HG02678 (cell line): ENCODE results near the gene CELA2A.
"Not testable (repeated sequence)": the region's sequence is repeated elsewhere in the genome, so short reads cannot be mapped to it uniquely, and the experiment has no call there.

Experiments
- ATAC-seq: cut with Tn5 transposase; IDR thresholded peaks from one replicate; pipeline ENCODE4 v1.9.1; 2021; ENCODE audit warnings: mild to moderate bottlenecking, moderate library complexity; ENCODE audit not compliant: unreplicated experiment

Gene CELA2A

DNA sequence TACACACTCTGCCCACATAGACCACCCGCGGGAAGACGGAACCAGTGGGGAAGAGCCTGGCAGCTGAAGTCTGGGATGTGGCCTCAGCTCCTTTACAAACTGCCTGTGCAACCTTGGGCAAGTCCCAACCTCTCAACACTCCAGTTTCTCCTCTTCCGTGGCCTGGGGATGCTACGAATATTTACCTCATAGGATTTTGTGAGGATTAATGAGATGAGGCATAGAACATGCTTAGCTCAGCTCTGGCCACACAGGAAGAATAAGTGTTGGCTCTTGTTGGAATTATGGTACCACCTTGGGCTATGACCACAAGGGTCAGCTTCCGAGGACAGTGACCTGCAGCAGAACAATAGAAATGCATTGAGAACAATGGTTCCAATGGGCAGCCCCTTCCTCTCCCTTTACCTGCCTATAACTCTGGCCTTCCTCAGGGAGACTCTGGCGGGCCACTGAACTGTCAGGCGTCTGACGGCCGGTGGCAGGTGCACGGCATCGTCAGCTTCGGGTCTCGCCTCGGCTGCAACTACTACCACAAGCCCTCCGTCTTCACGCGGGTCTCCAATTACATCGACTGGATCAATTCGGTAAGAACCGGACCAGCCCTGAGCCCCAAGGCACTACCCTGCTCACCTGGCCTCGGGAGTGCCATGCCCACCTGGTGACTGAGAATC, 10.6 kb downstream of the CELA2A start:
- ATAC-seq = not testable (repeated sequence)

DNA sequence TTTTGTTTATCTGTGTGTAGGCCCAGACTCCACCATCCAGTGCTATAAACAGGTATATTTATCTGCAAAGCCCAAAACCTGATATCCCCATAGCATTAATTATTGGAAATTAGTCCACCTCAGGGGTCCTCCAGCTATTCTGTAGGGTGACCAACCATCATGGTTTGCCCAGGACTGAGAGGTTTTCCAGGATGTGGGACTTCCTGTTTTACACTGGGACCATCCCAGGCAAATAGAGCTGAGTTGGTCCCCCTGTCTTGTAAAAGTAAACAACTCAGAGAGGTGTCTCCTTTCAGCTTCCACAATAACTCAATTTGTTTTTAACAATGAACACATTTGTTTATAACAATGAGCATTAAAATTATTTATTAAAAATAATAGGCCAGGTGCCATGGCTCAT, 11.6 kb downstream of the CELA2A start:
- ATAC-seq = no peak

DNA sequence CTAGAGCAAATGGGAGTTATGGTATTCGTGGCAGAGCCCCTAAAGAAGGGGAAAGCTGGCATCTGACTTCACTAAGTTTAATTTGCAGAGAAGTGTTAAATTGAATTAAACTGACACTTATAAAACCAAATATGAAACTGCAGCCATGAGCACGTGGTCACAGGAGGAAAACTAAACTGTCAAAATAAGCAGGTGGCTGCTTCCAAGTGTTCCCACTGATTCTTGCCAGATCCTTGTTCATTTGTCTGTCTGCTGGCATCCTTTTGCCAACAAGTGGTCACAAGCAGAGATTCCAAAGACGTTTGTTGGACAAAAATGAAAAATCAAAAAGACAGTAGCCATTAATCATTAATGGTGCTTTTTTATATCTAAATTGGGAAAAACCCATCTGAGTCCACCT, 12.8 kb downstream of the CELA2A start:
- ATAC-seq = no peak

DNA sequence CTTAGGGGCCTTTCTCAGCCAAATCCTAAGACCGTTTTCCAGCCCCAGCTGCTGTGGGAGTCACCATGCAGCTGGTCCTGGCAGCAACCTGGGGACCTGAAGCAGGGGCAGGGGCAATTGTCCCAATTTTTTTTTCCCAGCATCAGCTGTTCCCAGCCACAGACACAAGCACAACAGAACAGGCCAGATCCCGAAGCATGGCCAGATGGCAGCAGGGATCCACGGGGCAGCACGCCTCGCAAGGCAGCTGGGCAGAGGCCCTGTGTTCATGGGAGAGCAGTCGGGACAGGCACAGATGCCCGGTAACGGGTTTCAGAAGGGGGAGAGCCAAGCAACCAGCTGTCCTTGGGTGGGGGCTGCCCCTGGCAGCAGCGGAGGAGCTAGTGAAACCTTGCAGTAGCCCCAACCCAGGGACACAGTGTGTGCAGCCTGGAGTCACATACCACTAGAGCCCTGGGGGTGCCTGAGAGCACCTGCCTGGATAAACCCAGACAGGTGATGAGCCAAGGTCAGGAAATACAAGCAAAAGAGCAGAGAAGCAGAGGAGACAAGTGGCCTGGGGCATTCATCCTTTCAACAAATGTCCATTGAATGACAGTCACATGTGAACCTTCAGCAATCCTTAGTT, 13.4 kb downstream of the CELA2A start:
- not testable (repeated sequence) for ATAC-seq

DNA sequence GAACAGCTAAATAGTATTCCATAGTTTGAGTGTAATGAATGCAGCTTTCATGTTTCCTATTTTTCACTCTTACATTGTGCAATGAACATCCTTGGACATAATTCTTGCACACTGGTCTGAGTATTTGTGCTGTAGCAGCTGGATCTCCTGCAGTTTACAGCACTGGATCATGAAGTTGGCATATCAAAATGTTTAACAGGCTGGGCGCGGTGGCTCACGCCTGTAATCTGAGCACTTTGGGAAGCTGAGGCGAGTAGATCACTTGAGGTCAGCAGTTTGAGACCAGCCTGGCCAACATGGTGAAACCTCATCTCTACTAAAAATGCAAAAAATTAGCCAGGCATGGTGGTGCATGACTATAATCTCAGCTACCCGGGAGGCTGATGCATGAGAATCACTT, 14.5 kb downstream of the CELA2A start:
- ATAC-seq = not testable (repeated sequence)

DNA sequence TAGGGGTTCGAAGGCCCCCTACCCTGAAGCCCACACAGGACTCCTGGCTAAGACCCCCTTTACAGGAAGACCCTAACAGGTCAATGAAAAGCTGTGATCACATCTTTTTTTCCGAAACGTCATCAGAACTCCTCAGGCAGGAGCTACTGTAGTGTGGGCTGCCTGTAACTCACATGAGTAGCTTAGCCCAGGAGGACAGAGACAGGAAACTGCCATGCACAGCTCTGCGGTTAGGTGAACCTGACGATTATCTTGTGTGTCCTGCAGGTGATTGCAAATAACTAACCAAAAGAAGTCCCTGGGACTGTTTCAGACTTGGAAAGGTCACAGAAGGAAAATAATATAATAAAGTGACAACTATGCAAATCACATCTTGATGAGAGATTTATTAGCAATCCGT, 15.2 kb downstream of the CELA2A start:
- not testable (repeated sequence) for ATAC-seq

DNA sequence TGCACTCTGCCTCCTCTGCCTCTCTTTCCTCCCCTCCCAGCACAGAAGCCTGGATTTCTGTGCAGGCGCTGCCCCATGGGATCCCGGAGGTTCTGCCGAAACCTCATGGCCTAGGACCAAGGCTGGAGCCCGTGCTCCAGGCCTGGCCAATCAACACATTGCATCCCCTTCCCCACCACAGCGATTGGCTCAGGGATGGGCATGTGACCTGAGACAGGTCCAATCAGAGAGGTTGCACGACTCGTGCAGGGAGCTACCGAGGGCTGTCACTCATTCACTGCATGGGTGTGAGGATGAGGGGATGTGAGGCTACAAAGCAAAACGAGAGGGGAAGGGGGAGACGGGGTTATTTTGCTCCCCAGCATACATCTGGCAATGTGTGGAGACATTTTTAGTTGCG, 16.1 kb downstream of the CELA2A start:
- no peak for ATAC-seq

GRCh38 chr1:15475752-15476314, 19.3 kb downstream of the CELA2A start, which contains the start of gene CELA2B:
Gene CELA2B, plus strand, starts transcription at chr1:15476104. Its CDS starts 22 bp downstream, at chr1:15476126.
- ATAC-seq = no peak

GRCh38 chr1:15476927-15477326, 20.4 kb downstream of the CELA2A start:
- ATAC-seq = no peak

DNA sequence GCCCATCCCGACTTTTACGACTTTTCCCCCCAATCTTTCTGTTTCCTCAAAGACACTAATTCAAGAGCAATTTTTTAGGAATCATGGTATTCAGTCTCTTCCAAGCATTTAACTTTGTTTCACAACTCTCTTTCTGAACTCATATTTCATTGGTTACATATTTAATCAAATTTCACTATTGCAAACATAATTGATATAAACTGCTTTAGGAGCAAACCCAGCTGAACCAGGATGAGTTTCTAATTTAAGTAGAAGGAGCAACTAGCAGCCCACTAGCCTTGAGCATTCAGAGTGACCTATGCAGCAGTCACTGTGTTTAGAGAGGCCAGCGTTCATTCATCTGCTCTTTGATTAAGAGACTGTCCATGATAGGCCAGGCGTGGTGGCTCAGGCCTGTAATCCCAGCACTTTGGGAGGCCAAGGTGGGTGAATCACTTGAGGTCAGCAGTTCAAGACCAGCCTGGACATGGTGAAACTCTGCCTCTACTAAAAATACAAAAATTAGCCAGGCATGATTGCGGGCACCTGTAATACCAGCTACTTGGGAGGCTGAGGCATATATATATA, 21.2 kb downstream of the CELA2A start:
- no peak for ATAC-seq

DNA sequence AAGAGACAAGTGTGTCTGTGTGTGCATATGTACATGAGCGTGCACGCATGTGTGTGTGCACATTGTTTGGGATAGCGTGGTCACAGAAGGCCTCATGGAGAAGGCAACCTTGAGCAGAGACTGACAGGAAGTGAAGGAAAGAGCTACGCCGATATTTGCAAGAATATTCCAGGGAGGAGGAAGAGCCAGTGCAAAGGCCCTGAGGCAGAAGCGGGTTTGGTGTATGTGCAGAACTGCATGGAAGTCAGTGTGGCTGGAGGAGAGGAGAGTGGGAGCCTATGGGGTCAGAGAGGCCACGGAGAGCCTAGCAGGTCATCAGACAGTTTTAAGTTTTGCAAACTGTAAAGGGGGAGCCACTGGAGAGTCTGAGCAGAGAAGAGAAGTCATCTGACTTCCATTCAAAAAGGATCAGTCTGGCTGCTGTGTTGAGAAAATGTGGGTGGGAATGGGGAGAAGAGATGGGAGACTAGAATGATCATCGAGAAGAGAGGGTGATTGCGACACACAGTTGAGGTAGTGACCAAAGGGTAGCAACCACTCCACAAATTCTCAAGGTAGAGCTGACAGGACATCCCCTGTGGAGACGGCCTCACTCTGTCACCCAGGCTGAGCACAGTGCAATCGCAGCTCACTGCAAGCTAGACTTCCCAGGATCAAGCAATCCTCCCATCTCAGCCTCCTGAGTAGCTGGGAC, 23.3 kb downstream of the CELA2A start:
- no peak for ATAC-seq

DNA sequence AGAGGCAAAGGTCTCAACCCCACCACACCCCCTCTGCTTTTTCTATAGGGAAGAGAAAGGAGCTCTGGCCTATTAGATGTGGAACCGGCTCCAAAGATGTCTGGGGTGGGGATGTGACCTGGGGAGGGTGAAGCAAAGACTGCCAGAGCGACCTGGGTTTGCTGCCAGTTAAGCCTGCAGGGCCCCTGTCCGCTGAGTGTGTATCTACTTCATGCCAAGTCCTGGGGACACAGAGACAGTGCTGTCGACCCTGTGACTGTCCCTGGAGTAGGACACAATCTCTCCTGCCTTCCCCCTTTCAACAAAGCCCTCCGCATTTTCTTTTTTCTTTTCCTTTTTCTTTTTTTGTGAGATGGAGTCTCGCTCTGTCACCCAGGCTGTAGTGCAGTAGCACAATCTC, 25.9 kb downstream of the CELA2A start:
- not testable (repeated sequence) for ATAC-seq

DNA sequence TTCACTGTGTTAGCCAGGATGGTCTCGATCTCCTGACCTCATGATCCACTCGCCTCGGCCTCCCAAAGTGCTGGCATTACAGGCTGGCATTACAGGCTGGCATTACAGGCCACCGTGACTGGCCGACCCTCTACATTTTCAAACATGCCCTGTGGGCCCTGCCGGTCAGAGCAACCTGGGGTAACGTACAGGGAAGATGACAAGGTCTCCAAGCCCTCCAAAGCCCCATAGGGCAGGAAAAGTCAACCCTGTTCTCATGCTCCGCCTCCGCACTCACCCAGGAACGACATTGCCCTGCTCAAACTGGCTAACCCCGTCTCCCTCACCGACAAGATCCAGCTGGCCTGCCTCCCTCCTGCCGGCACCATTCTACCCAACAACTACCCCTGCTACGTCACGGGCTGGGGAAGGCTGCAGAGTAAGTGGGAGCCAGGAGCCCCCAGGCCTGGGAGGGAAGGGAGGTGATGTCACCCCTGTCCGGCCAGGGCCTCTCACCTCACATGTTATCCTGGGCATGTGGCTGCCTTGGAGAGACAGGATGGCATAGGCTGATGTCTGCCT, 26.5 kb downstream of the CELA2A start:
- not testable (repeated sequence) for ATAC-seq

DNA sequence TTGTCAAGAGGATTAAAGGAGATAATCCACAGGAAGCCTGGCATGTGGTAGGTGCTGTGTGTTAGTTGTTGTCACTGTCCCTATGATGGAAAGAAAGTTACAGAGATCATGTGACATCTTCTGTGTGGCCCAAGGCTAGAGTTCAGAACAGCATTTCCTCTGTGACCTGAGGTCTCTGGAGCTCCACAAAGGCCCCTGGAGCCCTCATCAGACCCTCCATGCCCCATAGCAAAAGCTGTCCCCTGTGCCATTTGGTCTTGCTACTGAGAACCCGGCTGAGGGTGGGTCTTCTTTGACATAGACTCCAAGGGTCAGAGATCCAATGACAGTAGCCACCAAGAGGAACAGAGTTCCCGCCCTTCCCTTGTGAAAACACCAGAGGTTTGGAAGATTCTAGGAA, 27.4 kb downstream of the CELA2A start:
- ATAC-seq = no peak

GRCh38 chr1:15484443-15484842, 27.9 kb downstream of the CELA2A start:
- ATAC-seq = not testable (repeated sequence)

DNA sequence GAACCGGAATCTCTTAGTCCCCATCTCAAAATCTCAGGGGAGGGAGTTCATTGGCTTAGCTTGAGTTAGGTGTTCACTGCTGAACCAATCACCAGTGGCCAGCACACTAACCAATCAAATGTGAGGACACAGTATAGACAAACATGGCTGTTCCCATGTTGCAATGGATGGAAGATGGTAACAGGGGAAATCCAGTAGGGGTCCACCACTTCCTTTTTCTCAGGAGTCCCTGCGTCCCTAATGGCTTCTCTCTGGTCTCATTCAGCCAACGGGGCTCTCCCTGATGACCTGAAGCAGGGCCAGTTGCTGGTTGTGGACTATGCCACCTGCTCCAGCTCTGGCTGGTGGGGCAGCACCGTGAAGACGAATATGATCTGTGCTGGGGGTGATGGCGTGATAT, 29.1 kb downstream of the CELA2A start:
- ATAC-seq = no peak

- not testable (repeated sequence) for ATAC-seq
These were observed 30.5 kb downstream of the CELA2A start for GRCh38 chr1:15486844-15487610.

GRCh38 chr1:15488371-15488770, 31.8 kb downstream of the CELA2A start:
- no peak for ATAC-seq

DNA sequence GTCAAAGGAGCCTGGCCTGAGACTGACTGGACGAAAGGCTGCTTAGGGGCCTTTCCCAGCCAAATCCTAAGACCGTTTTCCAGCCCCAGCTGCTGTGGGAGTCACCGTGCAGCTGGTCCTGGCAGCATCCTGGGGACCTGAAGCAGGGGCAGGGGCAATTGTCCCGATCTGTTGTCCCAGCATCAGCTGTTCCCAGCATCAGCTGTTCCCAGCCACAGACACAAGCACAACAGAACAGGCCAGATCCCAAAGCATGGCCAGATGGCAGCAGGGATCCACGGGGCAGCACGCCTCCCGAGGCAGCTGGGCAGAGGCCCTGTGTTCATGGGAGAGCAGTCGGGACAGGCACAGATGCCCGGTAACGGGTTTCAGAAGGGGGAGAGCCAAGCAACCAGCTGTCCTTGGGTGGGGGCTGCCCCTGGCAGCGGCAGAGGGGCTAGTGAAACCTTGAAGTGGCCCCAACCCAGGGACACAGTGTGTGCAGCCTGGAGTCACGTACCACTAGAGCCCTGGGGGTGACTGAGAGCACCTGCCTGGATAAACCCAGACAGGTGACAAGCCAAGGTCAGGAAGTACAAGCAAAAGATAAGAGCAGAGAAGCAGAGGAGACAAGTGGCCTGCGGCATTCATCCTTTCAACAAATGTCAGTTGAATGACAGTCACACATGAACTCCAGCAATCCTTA, 32.7 kb downstream of the CELA2A start:
- ATAC-seq = no peak

DNA sequence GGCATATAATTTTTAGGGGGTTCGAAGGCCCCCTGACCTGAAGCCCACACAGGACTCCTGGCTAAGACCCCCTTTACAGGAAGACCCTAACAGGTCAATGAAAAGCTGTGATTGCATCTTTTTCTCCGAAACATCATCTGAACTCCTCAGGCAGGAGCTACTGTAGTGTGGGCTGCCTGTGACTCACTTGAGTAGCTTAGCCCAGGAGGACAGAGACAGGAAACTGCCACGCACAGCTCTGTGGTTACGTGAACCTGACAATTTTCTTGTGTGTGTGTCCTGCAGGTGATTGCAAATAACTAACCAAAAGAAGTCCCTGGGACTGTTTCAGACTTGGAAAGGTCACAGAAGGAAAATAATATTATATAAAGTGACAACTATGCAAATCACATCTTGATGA, 34.5 kb downstream of the CELA2A start:
- ATAC-seq = not testable (repeated sequence)
